Measurements from ENCODE around the gene HEPN1.

HEPN1 gene

DNA sequence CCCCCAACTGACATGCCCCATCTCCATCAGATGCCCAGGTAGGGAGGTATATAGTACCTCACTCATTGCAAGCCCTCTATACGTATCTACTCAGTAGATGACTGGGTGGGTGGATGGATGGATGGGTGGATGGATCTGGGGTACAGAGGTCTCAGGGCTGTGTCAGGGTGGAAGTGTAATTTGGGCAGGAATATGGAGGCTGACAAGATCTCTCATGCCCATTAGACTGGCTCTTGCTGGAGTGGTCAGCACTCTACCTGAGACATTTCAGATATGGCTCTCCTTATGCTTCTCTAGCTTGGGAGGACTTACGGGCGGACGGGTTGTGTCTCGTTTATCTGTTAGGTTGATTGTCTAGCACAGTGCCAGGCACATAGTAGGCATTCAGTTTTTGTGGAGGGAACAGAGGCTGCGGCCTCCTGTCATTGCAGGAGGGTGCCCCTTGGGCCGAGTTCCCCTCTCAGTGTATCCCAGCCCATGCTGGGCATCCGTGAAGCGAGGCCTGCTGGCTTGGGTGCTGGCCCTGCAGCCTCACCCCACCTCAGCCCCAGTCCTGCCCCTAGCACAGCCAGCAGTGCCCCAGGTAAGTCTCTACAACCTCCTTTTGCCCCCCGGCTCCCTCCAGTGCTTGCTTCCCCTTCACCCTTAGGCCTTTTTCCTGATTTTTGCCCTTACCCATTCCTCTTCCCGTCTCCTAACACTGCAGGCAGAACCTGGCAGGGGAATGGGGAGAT lies 40.1 kb upstream of the HEPN1 start:
- no peak for FAIRE-seq
- DNase-seq (ENCODE audit: insufficient read length, low spot score), result no peak
- TF ChIP-seq, protein P1, sequence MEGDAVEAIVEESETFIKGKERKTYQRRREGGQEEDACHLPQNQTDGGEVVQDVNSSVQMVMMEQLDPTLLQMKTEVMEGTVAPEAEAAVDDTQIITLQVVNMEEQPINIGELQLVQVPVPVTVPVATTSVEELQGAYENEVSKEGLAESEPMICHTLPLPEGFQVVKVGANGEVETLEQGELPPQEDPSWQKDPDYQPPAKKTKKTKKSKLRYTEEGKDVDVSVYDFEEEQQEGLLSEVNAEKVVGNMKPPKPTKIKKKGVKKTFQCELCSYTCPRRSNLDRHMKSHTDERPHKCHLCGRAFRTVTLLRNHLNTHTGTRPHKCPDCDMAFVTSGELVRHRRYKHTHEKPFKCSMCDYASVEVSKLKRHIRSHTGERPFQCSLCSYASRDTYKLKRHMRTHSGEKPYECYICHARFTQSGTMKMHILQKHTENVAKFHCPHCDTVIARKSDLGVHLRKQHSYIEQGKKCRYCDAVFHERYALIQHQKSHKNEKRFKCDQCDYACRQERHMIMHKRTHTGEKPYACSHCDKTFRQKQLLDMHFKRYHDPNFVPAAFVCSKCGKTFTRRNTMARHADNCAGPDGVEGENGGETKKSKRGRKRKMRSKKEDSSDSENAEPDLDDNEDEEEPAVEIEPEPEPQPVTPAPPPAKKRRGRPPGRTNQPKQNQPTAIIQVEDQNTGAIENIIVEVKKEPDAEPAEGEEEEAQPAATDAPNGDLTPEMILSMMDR (IDR thresholded peaks at IDR 0.05; ENCODE audit: insufficient read depth, missing control alignments), result no peak

DNA sequence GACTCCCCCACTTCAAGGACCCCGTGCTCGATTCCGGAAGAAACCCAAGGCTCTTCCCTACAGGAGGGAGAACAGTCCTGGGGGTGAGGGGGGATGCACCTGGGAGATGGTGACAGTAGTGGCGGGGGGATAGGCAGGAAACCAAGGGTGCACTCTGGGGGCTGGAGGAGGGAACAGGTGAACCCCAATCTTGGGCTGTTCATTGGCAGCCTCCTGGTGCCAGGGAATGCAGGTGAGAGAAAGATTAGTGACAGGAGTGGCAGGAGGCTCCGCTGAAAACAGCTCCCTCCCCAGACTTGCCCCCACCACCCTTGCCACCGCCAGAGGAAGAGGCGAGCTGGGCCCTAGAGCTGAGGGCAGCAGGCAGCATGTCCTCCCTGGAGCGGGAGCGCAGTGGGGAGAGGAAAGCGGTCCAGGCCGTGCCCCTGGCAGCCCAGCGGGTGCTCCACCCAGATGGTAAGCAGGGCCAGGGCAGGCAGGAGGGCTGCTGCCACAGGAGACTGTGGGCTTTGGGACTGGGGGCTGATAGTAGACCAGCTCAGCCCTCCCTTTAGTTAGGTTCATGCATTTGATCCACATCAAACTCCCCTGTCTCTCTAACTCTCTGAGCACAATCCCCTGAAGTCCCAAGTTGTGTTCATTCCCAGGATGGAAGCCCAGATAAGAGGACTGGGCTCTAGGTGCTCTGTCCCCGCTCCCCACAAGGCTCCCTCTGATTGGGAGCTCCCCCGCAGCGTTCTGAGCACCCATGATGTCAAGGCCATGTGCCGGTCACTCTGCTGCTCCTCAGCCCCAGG lies 39.4 kb upstream of the HEPN1 start:
- TF ChIP-seq, protein P1 (IDR thresholded peaks at IDR 0.05; ENCODE audit: insufficient read depth, missing control alignments), result no peak
- peak; percentile 6 for DNase-seq (ENCODE audit: insufficient read length, low spot score)
- FAIRE-seq, result no peak

DNA sequence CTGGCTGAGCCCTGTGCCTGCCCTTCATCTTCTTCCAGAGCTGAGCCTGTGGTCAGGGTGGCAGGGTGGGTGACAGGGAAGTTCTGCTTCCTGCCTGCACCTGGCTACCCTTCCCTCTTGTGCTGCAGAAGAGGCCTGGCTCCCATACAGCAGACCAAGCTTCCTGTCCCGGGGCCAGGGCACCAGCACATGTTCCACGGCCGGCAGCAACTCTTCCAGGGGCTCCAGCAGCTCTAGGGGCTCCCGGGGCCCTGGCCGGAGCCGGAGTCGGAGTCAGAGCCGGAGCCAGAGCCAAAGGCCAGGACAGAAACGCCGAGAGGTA lies 38.8 kb upstream of the HEPN1 start:
- TF ChIP-seq, protein P1 (IDR thresholded peaks at IDR 0.05; ENCODE audit: insufficient read depth, missing control alignments), result no peak
- DNase-seq (ENCODE audit: insufficient read length, low spot score) (no peak), FAIRE-seq (no peak)

DNA sequence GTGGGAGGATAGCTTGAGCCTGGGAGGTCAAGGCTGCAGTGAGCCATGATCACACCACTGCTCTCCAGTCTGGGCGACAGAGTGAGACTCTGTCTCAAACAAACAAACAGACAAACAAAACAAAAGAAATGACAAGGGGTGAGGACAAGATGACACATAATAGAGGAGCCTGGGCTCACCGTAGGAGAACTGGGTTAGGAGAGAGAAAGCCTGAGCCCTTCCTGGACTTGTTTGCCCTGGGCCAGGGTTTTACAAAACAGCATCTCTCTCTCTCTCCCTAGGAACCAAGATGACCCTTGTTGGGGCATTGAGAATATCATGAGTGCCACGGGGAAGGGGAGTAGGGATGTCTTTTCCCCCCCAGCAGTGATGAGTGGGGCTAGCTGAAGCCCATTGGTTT lies 38.1 kb upstream of the HEPN1 start:
- FAIRE-seq (no peak), DNase-seq (ENCODE audit: insufficient read length, low spot score) (peak; percentile 8)
- TF ChIP-seq, protein P1 (IDR thresholded peaks at IDR 0.05; ENCODE audit: insufficient read depth, missing control alignments), result no peak

DNA sequence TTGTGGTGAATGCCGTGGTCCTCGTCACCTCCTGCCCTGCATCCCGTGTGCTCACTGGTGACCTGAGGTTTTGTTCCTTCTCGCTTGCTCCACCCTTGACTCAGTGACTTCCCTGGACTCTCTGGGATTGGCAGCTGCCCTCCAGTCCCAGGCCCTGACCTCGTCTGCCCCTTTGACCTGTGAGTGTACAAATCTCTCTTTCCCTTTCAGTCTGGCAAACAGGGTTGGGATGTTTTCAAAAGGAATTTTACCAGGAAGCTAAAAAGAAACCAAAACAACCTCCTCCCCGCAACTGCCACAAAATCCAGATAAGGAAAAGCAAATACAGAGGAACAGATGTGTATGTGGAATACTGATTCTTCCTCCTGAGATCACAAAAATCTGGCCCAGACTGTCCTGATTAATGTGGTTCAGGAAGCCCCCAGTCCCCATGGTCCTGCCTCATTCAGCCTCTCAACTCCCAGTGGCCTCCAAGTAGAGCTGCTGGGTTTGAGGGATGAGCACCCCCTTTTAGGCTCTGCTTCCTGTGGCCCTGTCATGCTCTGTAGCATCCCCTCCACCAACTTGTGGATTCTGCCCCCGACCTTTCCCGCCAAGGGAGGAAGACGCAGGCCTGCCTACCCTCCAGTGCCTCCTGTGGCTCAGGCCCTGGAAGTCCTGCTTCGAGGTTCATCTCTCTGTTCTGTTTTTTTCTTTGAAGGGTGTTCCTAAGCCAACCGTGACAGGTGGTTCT lies 36.5 kb upstream of the HEPN1 start:
- DNase-seq (ENCODE audit: insufficient read length, low spot score), result peak; percentile 6
- TF ChIP-seq, protein P1 (IDR thresholded peaks at IDR 0.05; ENCODE audit: insufficient read depth, missing control alignments), result no peak
- FAIRE-seq, result no peak

DNA sequence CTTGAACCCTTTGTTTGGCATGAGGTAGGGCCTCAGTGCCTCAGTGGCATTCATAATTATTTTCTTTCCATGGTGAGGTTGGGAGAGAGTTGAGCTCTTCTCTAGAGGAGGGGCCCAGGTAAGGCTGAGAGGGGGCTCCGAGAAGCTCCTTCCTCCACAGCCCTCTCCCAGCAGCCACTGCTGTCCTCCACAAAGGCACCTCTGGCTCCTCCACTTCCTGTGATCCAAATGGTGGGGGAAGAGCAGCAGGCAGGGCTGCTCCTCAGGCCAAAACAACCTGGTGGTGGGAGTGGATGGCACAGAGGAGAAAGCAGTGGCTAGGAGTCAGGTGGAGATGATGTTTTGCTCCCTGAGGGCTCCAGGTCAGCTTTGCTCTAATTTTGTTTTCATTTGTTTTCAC lies 34.7 kb upstream of the HEPN1 start:
- DNase-seq (ENCODE audit: insufficient read length, low spot score) (peak; percentile 14), FAIRE-seq (no peak)
- TF ChIP-seq, protein P1 (IDR thresholded peaks at IDR 0.05; ENCODE audit: insufficient read depth, missing control alignments), result no peak

Data from D721Med (cell line).